ENCODE data around the gene KIAA0753. TPM values are rescaled to one million over a fixed set of nuclear protein-coding genes. Genes with fewer than 3 reads are reported as not detected.

The KIAA0753 gene
- total RNA-seq, 2 experiments from 2014 or later = 20.8 to 29.8 TPM

GRCh38 chr17:6677946-6678345 is 37.4 kb upstream of the KIAA0753 start:
- no peak for DNase-seq (ENCODE audit: low spot score)
- BruUV-seq (replicated peaks) = no TSS peak
- no peak overlapping the region for H3K4me3 ChIP-seq (ENCODE audit: low read depth, low read length, poor library complexity, severe bottlenecking)
- ChIA-PET CTCF (ENCODE audit: unreplicated experiment) (no interaction called here), POLR2A (no interaction called here)
- no peak overlapping the region for H3K4me2 ChIP-seq (ENCODE audit: low read length)
- no peaks in the 10 kb centered on the region for H3K9me3 ChIP-seq (ENCODE audit: low read length)
- H3K4me1 ChIP-seq (ENCODE audit: insufficient read depth, low read length, poor library complexity, severe bottlenecking) = no peaks in the 10 kb centered on the region
- TF ChIP-seq EZH2phosphoT487 (IDR thresholded peaks at IDR 0.05; ENCODE audit: borderline replicate concordance, low read depth, low read length) = no peak
- TF ChIP-seq, protein P1, sequence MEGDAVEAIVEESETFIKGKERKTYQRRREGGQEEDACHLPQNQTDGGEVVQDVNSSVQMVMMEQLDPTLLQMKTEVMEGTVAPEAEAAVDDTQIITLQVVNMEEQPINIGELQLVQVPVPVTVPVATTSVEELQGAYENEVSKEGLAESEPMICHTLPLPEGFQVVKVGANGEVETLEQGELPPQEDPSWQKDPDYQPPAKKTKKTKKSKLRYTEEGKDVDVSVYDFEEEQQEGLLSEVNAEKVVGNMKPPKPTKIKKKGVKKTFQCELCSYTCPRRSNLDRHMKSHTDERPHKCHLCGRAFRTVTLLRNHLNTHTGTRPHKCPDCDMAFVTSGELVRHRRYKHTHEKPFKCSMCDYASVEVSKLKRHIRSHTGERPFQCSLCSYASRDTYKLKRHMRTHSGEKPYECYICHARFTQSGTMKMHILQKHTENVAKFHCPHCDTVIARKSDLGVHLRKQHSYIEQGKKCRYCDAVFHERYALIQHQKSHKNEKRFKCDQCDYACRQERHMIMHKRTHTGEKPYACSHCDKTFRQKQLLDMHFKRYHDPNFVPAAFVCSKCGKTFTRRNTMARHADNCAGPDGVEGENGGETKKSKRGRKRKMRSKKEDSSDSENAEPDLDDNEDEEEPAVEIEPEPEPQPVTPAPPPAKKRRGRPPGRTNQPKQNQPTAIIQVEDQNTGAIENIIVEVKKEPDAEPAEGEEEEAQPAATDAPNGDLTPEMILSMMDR (conservative IDR thresholded peaks at IDR 0.05; ENCODE audit: low read length) = no peak
- H3K9me2 ChIP-seq (ENCODE audit: insufficient read depth, low read length) = no peaks in the 10 kb centered on the region
- H3K79me2 ChIP-seq (ENCODE audit: insufficient read depth, low read depth, low read length) = no peaks in the 10 kb centered on the region
- H2AFZ ChIP-seq (ENCODE audit: low read length) = no peak overlapping the region
- 0 out of 2 replicates have a peak, but pooled peaks cover 4% of the 10 kb centered on the region for H4K20me1 ChIP-seq (ENCODE audit: insufficient read depth, low read length)
- no peak overlapping the region for H3K27ac ChIP-seq (ENCODE audit: low read depth, low read length, poor library complexity, severe bottlenecking)
- no peaks in the 10 kb centered on the region for H3K36me3 ChIP-seq (ENCODE audit: insufficient read depth, low read length)
- intact Hi-C loops (cut with micrococcal nuclease; ENCODE audit: unreplicated experiment) = no loop called here

- no TSS peak for BruUV-seq (replicated peaks)
- 0 out of 2 replicates have a peak, but pooled peaks cover 4% of the 10 kb centered on the region for H4K20me1 ChIP-seq (ENCODE audit: insufficient read depth, low read length)
- POLR2A ChIA-PET = no interaction called here
These were observed 36.8 kb upstream of the KIAA0753 start for GRCh38 chr17:6677158-6677831.

GRCh38 chr17:6676802-6677157 is 36.3 kb upstream of the KIAA0753 start:
- POLR2A ChIA-PET = no interaction called here
- Histone ChIP-seq H3K4me2 (ENCODE audit: low read length) (no peak overlapping the region), H3K27ac (ENCODE audit: low read depth, low read length, poor library complexity, severe bottlenecking) (no peak overlapping the region), H4K20me1 (ENCODE audit: insufficient read depth, low read length) (0 out of 2 replicates have a peak, but pooled peaks cover 4% of the 10 kb centered on the region), H3K9me3 (ENCODE audit: low read length) (no peaks in the 10 kb centered on the region), H3K4me3 (ENCODE audit: low read depth, low read length, poor library complexity, severe bottlenecking) (no peak overlapping the region), H3K36me3 (ENCODE audit: insufficient read depth, low read length) (no peaks in the 10 kb centered on the region), H3K9me2 (ENCODE audit: insufficient read depth, low read length) (no peaks in the 10 kb centered on the region), H2AFZ (ENCODE audit: low read length) (no peak overlapping the region), H3K79me2 (ENCODE audit: insufficient read depth, low read depth, low read length) (no peaks in the 10 kb centered on the region), H3K4me1 (ENCODE audit: insufficient read depth, low read length, poor library complexity, severe bottlenecking) (no peaks in the 10 kb centered on the region)
- DNase-seq (ENCODE audit: low spot score) = no peak
- TF ChIP-seq, protein P1 (conservative IDR thresholded peaks at IDR 0.05; ENCODE audit: low read length) = no peak
- no peak for TF ChIP-seq EZH2phosphoT487 (IDR thresholded peaks at IDR 0.05; ENCODE audit: borderline replicate concordance, low read depth, low read length)
- no TSS peak for BruUV-seq (replicated peaks)
- intact Hi-C loops (cut with micrococcal nuclease; ENCODE audit: unreplicated experiment) = no loop called here
- CTCF ChIA-PET (ENCODE audit: unreplicated experiment) = no interaction called here

More at GRCh38 chr17:6677158-6677831, 36.8 kb upstream of the KIAA0753 start:
- Histone ChIP-seq H3K9me3 (ENCODE audit: low read length) (no peaks in the 10 kb centered on the region), H3K9me2 (ENCODE audit: insufficient read depth, low read length) (no peaks in the 10 kb centered on the region), H3K36me3 (ENCODE audit: insufficient read depth, low read length) (no peaks in the 10 kb centered on the region), H3K4me2 (ENCODE audit: low read length) (no peak overlapping the region), H3K4me3 (ENCODE audit: low read depth, low read length, poor library complexity, severe bottlenecking) (no peak overlapping the region), H2AFZ (ENCODE audit: low read length) (no peak overlapping the region), H3K79me2 (ENCODE audit: insufficient read depth, low read depth, low read length) (no peaks in the 10 kb centered on the region), H3K27ac (ENCODE audit: low read depth, low read length, poor library complexity, severe bottlenecking) (no peak overlapping the region), H3K4me1 (ENCODE audit: insufficient read depth, low read length, poor library complexity, severe bottlenecking) (no peaks in the 10 kb centered on the region)
- DNase-seq (ENCODE audit: low spot score) = no peak
- no peak for TF ChIP-seq EZH2phosphoT487 (IDR thresholded peaks at IDR 0.05; ENCODE audit: borderline replicate concordance, low read depth, low read length)
- TF ChIP-seq, protein P1 (conservative IDR thresholded peaks at IDR 0.05; ENCODE audit: low read length) = no peak
- CTCF ChIA-PET (ENCODE audit: unreplicated experiment) = no interaction called here
- intact Hi-C loops (cut with micrococcal nuclease; ENCODE audit: unreplicated experiment) = no loop called here

Data from OCI-LY7 (cell line).